Stimulated activated naive CD8-positive, alpha-beta T cell treated with anti-CD3 and anti-CD28 coated beads, Interleukin-15, amount 100 ng/mL, for 72 hours (primary cell): Measurements from ENCODE around the gene NAV3.

Experiments
- ATAC-seq: fragments of 150-1000 bp; cut with Tn5 transposase; 2 replicates; pipeline ENCODE4 v1.10.0; 2021; ENCODE audit warnings: mild to moderate bottlenecking, moderate library complexity
- DNase-seq, 2 donors: peaks; one replicate each; pipeline ENCODE4 v3.0.0; 2021 to 2022
- H3K27ac Mint-ChIP-seq, 2 donors: one replicate each; pipeline ENCODE4 v1.8.0; 2022; ENCODE audit warnings: mild to moderate bottlenecking in 2 of 2, mixed read lengths in 2 of 2, moderate library complexity in 2 of 2
- H3K27me3 Mint-ChIP-seq: one replicate; pipeline ENCODE4 v1.8.0; 2022; ENCODE audit warnings: mixed read lengths
- H3K4me1 Mint-ChIP-seq: one replicate; pipeline ENCODE4 v1.8.0; 2022; ENCODE audit warnings: mild to moderate bottlenecking, mixed read lengths
- H3K4me3 Mint-ChIP-seq, 2 donors: one replicate each; pipeline ENCODE4 v1.8.0; 2022; ENCODE audit warnings: mild to moderate bottlenecking in 2 of 2, mixed read lengths in 2 of 2, moderate library complexity in 1 of 2
- H3K9me3 Mint-ChIP-seq, 2 donors: one replicate each; pipeline ENCODE4 v1.8.0; 2022; ENCODE audit warnings: mixed read lengths in 2 of 2

NAV3 gene

DNA sequence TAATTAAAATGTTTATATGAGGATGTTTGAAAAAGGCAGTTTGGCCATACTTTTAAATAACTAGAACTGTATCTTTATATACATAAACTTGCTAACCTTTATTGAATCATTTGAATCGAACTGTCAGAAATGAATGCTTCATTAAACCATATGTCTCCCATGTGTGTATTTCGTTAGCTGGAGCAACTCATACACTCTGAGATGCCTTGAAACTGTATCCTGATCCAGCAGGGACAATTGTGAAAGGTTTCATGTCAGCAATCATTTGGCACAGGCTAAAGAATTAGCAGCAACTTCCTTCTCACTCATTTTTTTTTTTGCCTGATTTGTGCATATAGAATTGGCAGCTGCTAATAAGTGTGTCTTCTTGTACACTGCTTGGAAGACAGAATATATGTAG lies 109.9 kb downstream of the NAV3 start:
- Mint-ChIP-seq H3K27me3 (no peaks in the 10 kb centered on the region), H3K27ac (no peak overlapping the region), H3K4me1 (no peaks in the 10 kb centered on the region), H3K9me3 (no peaks in the 10 kb centered on the region), H3K4me3 (no peak overlapping the region)
- DNase-seq (no peak), ATAC-seq (no peak)

DNA sequence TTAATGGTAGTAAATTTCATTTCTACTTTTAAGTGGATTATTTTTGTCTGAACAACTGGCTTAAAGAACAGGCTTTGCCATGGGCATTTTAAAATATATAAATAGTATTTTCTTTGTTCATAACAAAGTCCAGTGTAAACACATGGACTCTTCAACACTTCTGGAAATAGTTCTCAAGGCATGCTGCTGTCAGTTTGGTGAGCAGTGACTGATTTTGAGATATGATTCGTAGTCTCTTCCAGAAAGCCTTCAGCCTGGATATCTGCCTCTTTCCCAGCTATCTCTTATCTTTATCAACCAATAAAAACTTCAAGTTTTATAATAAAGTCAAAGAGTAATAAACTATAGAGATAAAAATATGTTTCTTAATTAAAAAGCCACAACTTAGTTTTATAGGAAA lies 110.7 kb downstream of the NAV3 start:
- Mint-ChIP-seq H3K9me3 (no peaks in the 10 kb centered on the region), H3K4me1 (no peaks in the 10 kb centered on the region), H3K27ac (no peak overlapping the region), H3K4me3 (no peak overlapping the region), H3K27me3 (no peaks in the 10 kb centered on the region)
- DNase-seq: no peak
- ATAC-seq: no peak

DNA sequence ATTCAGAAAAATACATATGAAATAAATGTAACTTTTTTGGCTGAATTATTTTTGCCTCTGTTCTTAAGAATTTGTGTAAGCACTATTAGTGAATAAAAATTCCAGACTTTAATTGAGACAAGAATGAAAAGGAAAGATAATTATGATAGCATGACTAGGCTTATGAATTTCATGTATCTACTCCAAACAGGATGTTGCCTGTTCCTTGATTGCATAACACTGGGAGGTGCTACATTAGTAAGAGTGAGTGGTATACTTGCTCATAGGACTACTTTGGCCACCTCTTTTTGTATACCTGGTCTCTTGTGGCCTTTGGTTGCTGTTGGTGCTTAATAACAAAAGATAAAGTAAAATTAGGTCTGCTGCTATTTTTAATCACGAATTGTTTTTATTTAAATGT lies 112.8 kb downstream of the NAV3 start:
- no peaks in the 10 kb centered on the region for H3K4me1 Mint-ChIP-seq
- no peaks in the 10 kb centered on the region for H3K9me3 Mint-ChIP-seq
- no peak overlapping the region for H3K4me3 Mint-ChIP-seq
- H3K27ac Mint-ChIP-seq: no peak overlapping the region
- ATAC-seq: no peak
- no peak for DNase-seq
- H3K27me3 Mint-ChIP-seq: no peaks in the 10 kb centered on the region

DNA sequence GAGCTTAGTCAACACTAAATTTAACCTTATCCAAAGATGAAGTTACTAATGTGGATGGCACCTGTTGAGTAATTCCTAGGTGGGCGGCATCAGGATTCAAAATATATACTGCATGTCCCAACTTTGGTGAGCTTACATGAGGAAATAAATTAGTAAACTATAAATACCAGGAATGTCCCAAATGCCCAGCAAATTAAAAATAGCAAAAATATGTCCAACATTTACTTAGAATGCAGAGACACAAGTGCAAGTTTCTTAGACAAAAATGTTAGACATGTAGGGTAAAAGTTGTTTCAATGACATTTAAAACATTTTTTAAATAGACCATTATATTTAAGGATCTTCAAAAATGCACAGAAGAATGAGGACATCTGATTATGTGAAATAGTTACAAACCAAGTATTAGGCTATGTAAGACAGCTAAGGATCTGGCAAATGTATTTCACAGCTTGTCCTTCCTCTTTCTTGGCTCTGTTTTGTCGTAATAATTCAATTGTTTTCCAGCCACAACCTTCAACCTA lies 115.9 kb downstream of the NAV3 start:
- no peak for DNase-seq
- no peak for ATAC-seq
- Mint-ChIP-seq H3K27me3 (no peaks in the 10 kb centered on the region), H3K4me1 (no peaks in the 10 kb centered on the region), H3K27ac (no peak overlapping the region), H3K4me3 (no peak overlapping the region), H3K9me3 (peaks cover 0 to 5% of the 10 kb centered on the region in 2 donors)

DNA sequence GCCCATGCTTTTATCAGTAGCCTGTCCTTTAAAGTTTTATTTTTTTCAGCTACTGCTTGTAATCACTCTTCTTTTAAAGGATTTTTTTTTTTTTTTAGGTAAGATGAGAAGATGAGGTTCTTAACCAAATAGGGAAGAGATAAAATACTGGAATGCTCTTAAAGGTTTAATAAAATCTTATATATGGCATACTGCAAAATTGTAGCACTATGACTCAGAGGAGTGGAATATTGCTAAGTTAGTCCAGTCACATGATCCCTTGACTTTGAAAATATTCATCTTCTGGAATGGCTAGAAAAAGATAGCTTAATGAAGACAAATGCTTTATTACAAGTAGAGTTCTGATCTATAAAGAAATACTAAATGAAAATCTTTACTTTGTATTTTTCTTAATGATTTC lies 116.6 kb downstream of the NAV3 start:
- ATAC-seq: no peak
- Mint-ChIP-seq H3K27me3 (no peaks in the 10 kb centered on the region), H3K9me3 (peaks cover 4 to 5% of the 10 kb centered on the region in 2 donors), H3K4me3 (no peak overlapping the region), H3K4me1 (no peaks in the 10 kb centered on the region), H3K27ac (no peak overlapping the region)
- DNase-seq: no peak

DNA sequence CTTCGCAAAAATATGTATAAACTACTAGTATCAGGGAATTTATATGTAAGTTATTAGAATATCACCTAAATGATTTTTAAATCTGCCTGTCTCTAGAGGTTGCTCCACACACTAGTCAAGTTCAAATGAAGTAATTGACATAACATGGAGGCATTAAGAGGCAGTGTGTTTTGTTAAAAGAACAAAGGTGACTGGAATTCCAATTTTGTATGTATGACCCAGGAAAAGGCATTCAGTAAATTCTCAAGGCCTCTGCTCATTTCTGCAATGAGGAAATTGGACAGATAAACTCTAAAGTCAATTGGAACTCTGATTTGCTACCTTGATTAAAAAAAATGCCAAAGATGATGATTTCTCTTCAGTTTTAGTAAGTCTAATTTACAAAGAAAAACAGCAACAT lies 117.1 kb downstream of the NAV3 start:
- peaks cover 5 to 8% of the 10 kb centered on the region in 2 donors for H3K9me3 Mint-ChIP-seq
- H3K27me3 Mint-ChIP-seq: no peaks in the 10 kb centered on the region
- H3K27ac Mint-ChIP-seq: no peak overlapping the region
- no peak for DNase-seq
- no peak for ATAC-seq
- no peaks in the 10 kb centered on the region for H3K4me1 Mint-ChIP-seq
- no peak overlapping the region for H3K4me3 Mint-ChIP-seq

DNA sequence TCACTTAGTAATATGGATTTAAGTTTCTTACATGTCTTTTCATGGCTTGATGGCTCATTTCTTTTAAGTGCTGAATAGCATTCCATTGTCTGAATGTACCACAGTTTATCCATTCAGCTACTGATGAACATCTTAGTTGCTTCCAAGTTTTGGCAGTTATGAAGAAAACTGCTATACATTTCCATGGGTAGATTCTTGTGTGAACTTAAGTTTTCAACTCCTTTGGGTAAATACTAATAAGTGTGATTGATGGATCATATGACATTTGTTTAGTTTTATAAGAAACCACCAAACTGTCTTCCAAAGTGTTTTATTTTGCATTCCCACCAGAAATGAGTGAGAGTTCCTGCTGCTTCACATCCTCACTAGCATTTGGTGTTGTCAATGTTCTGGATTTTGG lies 119.2 kb downstream of the NAV3 start:
- Mint-ChIP-seq H3K27ac (no peak overlapping the region), H3K27me3 (no peaks in the 10 kb centered on the region), H3K4me3 (no peak overlapping the region), H3K4me1 (no peaks in the 10 kb centered on the region), H3K9me3 (peaks cover 5 to 8% of the 10 kb centered on the region in 2 donors)
- no peak for DNase-seq
- no peak for ATAC-seq

DNA sequence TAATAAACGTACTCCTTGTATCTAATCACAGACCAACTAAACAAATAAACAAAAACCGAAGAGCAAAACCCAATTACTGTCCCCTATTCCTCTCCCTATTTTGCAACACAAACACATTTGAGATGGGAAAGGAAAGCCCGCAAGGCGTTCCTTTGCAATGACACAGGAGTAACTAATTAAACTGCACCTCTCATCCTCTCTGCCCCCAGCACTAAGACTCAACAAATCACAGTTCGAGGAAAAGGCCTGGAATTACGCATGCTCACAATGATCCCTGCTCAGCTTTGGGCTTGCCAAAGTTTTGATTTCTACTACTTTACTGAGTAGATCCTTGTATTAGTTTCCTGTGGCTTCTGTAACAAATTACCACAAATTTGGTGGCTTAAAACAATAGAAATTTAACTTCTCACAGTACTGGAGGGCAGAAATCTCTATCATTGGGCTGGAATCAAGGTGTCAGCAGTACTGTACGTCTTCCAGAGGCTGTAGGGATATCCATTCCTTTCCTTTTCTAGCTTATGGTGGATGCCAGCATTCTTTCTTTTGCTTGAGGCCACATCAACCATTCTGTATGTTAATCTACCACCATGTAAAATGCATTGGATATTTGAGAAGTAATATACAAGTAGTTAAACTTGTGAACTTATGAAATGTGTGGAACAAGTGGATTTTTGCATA lies 123.0 kb downstream of the NAV3 start:
- ATAC-seq (no peak), DNase-seq (no peak)
- no peaks in the 10 kb centered on the region for H3K27me3 Mint-ChIP-seq
- peaks cover 5 to 8% of the 10 kb centered on the region in 2 donors for H3K9me3 Mint-ChIP-seq
- no peak overlapping the region for H3K4me3 Mint-ChIP-seq
- no peak overlapping the region for H3K27ac Mint-ChIP-seq
- no peaks in the 10 kb centered on the region for H3K4me1 Mint-ChIP-seq

DNA sequence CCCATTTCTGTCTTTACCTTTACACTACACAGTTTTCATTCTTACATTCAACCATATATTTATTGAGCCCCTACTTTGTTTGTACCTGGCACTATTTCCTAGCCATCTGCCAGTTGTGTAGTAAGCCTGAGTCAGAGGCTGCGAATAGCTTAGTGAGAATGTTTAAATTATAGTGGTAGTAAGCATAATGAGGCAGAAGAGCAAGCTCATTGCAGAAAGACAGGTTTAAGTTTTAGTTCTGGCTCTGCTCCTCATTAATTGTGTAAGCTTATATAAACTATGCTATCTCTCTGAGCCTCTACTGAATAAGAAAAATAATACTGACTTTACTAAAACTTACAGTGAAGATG lies 123.5 kb downstream of the NAV3 start:
- H3K27ac Mint-ChIP-seq: no peak overlapping the region
- peaks cover 5 to 8% of the 10 kb centered on the region in 2 donors for H3K9me3 Mint-ChIP-seq
- ATAC-seq (no peak), DNase-seq (no peak)
- no peaks in the 10 kb centered on the region for H3K27me3 Mint-ChIP-seq
- no peak overlapping the region for H3K4me3 Mint-ChIP-seq
- H3K4me1 Mint-ChIP-seq: no peaks in the 10 kb centered on the region

DNA sequence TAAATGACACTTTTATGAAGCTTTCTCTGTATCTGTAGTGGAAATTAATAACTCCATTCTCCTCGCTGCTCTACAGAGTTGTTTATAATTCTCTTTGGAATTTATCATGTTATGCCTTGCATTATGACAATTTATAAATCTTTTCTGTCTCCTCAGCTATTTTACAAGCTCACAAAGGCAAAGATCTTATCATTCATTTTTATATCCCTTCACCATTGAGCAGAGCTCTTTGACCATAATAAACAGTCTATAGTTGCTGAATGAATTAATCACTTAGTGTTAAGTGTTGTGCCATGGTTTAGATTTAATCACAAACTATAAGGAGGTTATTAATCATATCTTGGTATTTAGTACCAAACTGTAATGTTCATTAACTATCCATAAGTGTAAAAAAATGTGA lies 126.4 kb downstream of the NAV3 start:
- ATAC-seq (no peak), DNase-seq (no peak)
- Mint-ChIP-seq H3K4me3 (no peak overlapping the region), H3K27ac (no peak overlapping the region), H3K27me3 (no peaks in the 10 kb centered on the region), H3K9me3 (peaks cover 3 to 6% of the 10 kb centered on the region in 2 donors), H3K4me1 (no peaks in the 10 kb centered on the region)

DNA sequence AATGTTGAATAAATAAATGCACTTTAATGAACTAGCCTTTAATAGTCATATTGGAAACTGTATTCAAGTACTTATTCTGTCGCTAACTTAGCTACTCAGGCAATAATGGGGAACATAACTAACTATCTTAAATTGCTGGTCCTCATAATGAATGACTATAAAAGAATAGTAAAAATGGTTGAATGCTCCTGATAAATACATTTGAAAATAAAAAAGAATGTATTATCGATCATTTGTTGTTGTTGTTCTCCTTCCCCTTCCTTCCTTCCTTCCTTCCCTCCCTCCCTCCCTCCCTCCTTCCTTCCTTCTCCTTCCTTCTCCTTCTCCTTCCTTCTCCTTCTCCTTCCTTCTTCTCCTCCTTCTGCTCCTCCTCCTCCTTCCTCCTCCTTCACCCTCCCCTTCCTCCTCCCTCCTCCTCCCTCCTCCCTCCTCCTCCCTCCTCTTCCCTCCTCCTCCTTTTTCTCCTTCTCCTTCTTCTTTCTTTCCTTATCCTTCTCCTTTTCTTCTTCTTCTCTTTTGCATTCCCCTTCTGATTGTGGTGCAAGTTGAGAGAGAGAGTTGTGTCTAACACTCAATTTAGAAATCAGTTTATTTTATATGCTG lies 133.0 kb downstream of the NAV3 start:
- no peaks in the 10 kb centered on the region for H3K27me3 Mint-ChIP-seq
- peak overlapping the region in 1 of 2 donors; percentile 1 for H3K27ac Mint-ChIP-seq
- H3K4me1 Mint-ChIP-seq: no peaks in the 10 kb centered on the region
- H3K9me3 Mint-ChIP-seq: peaks cover 0 to 8% of the 10 kb centered on the region in 2 donors
- ATAC-seq (no peak), DNase-seq (no peak)
- H3K4me3 Mint-ChIP-seq: no peak overlapping the region

DNA sequence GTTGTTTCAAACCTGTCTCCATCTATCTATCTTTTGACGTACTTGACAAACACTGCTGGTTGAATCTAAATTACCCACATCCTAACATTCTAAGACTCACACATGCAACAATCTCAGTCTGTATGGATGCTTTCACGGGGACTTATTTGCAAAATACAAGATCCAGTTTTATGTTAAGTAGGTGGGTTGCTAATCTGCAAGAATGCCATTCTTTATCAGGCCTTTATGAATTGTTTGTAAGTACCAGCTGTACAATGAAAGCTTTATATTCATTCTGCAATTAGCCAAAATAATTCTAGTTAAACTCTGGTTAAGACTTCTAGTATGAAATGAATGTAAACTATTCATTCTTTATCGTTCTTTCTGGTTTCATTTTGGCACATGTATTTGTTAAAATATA lies 135.1 kb downstream of the NAV3 start:
- no peak overlapping the region for H3K27ac Mint-ChIP-seq
- H3K4me3 Mint-ChIP-seq: no peak overlapping the region
- H3K4me1 Mint-ChIP-seq: no peaks in the 10 kb centered on the region
- ATAC-seq (no peak), DNase-seq (no peak)
- H3K9me3 Mint-ChIP-seq: peaks cover 0 to 8% of the 10 kb centered on the region in 2 donors
- H3K27me3 Mint-ChIP-seq: no peaks in the 10 kb centered on the region

DNA sequence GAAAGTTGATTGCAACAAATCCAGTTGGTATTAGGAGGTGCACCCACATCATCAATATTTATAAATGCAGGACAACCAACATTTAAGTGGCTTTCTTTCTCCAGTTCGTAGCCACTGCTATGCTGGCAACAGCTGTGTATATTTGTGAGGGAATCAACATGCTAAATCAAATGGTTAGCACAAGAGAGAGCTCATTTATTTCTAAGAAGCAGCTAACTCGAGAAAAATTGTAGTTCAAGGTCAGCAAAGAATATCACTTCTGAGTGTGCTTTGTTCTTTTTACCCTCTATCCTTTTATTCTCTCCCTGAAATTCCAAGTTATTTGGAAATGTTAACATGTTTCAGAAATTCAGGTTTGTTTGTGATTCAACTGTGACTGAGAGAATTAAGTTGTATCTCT lies 137.3 kb downstream of the NAV3 start:
- no peak overlapping the region for H3K27ac Mint-ChIP-seq
- ATAC-seq (no peak), DNase-seq (no peak)
- H3K9me3 Mint-ChIP-seq: no peaks in the 10 kb centered on the region
- H3K4me1 Mint-ChIP-seq: no peaks in the 10 kb centered on the region
- no peaks in the 10 kb centered on the region for H3K27me3 Mint-ChIP-seq
- no peak overlapping the region for H3K4me3 Mint-ChIP-seq

DNA sequence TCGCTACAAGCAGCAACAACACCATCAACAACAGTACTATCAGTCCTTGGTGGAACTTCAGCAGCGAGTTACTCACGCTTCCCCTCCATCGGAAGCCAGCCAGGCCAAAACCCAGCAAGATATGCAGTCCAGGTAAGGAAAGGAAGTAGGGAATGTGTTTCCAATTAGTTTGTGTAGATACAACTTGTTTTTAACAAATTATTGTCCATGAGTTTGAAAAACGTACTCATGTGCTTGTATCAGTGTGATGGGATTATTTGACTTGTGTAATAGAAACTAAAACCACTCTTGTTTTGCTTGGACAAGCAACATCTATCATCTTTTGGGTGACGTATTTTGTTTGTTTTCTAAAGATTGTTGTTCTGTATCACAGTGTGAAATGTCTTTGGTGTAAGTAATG lies 137.9 kb downstream of the NAV3 start:
- Mint-ChIP-seq H3K27me3 (no peaks in the 10 kb centered on the region), H3K9me3 (no peaks in the 10 kb centered on the region), H3K4me1 (no peaks in the 10 kb centered on the region), H3K27ac (no peak overlapping the region), H3K4me3 (no peak overlapping the region)
- DNase-seq (no peak), ATAC-seq (no peak)

DNA sequence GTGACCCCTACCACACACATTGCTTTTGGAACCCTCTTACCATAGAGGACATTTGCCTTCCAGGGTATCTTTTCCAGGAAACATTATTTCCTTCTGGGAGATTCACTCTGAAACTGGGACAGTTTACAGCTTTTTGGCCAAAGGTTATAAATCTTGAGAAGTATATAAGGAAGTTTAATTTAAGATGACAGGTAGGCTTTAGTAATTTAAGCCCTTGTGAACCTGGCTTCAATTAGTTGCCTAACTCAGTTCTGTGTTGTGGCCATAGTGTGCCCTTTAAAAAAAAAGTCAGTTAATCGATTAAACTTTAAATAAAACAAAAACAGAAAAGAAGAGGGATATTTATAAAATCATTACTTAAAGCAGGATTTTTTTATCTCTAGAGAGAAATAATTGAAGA lies 142.9 kb downstream of the NAV3 start:
- ATAC-seq: no peak
- Mint-ChIP-seq H3K4me3 (no peak overlapping the region), H3K27ac (no peak overlapping the region)

DNA sequence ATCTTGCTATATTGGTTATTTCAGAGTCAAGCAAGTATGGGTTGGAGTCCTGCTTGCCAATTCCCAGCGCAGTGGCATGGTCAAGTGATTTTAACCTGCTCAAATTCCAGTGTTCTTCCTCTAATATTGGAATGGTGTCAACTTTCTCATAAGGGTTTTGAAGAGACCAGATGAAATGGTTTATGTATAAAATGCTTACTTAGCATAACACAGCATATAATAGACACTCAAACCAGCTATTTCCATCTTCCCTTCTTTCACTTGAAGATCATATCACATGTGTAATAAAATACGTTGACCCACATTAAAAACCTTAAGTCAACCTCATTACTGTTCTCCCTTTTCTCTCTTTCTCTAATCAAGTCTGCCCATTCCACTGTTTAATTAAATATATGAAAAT lies 144.0 kb downstream of the NAV3 start:
- no peak overlapping the region for H3K27ac Mint-ChIP-seq
- H3K4me3 Mint-ChIP-seq: no peak overlapping the region
- no peak for ATAC-seq
- no peaks in the 10 kb centered on the region for H3K27me3 Mint-ChIP-seq
- no peak for DNase-seq
- H3K9me3 Mint-ChIP-seq: peaks cover 2 to 14% of the 10 kb centered on the region in 2 donors
- H3K4me1 Mint-ChIP-seq: no peaks in the 10 kb centered on the region

More for the DNA sequence above, 142.9 kb downstream of the NAV3 start:
- no peak for DNase-seq
- peaks cover 0 to 12% of the 10 kb centered on the region in 2 donors for H3K9me3 Mint-ChIP-seq
- no peaks in the 10 kb centered on the region for H3K4me1 Mint-ChIP-seq
- H3K27me3 Mint-ChIP-seq: no peaks in the 10 kb centered on the region
